Fibroblast of skin of left biceps (primary cell): ENCODE data around the gene OR4D2.

Source experiments
- DNase-seq, 2 experiments: peaks; one replicate each; pipeline ENCODE4 v3.0.0-alpha.2; 2013; ENCODE audit warnings: low read depth in 2 of 2

The OR4D2 gene

GRCh38 chr17:58210922-58211321, 44.1 kb downstream of the OR4D2 start:
- no peak for DNase-seq

GRCh38 chr17:58215685-58216084, 48.9 kb downstream of the OR4D2 start:
- DNase-seq: no peak

GRCh38 chr17:58217766-58218165, 51.0 kb downstream of the OR4D2 start:
- DNase-seq: no peak

GRCh38 chr17:58219007-58219788, 52.4 kb downstream of the OR4D2 start, which contains the start of gene MKS1:
Gene MKS1 (minus strand): TSS chr17:58219255. CDS start chr17:58219230, 25 bp downstream.
- DNase-seq: peak; percentile 67 to 69

- DNase-seq: no peak
These were observed 53.0 kb downstream of the OR4D2 start for GRCh38 chr17:58219789-58220183.
